ENCODE results near the gene FAM210A.

DNA sequence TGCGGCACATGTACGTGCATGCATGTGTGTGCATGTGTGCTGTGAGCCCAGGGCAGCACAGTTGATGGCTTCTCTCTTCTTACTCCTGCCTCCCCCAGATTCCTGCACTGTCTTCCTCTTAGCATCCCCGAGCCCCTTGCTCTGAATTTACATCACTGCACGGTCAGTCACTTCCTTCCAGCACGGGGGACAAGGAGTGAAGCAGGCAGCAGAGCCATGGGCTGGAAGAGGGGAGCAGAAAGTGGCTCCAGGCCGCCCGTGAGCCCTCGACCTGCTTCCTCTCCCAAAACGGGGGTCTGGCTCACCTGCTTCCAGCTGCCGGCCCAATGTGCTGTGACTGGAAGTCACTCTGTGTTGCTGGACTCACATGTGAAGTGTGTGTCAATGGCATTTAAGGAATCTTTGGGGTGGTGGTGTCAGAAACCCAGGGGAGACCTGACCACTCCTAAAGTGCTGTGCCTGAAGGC is 106.1 kb downstream of the FAM210A start:
- TF ChIP-seq CTCF (IDR thresholded peaks at IDR 0.05) (no peak), EP300 (IDR thresholded peaks at IDR 0.05) (no peak), POLR2A (IDR thresholded peaks at IDR 0.05) (no peak)

Measured in upper lobe of left lung (tissue), 4 donors.